Stomach (tissue), 4 donors: Measurements from ENCODE around the gene PLPP1.

Experiments used
- EP300 ChIP-seq: sonication (generic); formaldehyde crosslinking; IDR thresholded peaks from one replicate; pipeline ENCODE4 v1.6.1; 2017; ENCODE audit warnings: antibody characterized with exemption
- POLR2A ChIP-seq, 4 donors: fragments of 450-650 bp; IDR thresholded peaks; one replicate each; pipeline ENCODE4 v1.6.1; 2016; ENCODE audit warnings: antibody characterized with exemption in 4 of 4, control low read depth in 2 of 4, mild to moderate bottlenecking in 1 of 4, moderate library complexity in 1 of 4
- POLR2AphosphoS5 ChIP-seq, 3 donors: sonication (generic); formaldehyde crosslinking; IDR thresholded peaks; one replicate each; pipeline ENCODE4 v1.6.1; 2016; ENCODE audit warnings: antibody characterized with exemption in 3 of 3
- TF ChIP-seq, protein P1 (sequence below), 7 experiments: fragments of 450-650 bp in 4 of 7; fragments of 200-600 bp in 3 of 7; sonication (generic) in 3 of 7; IDR thresholded peaks; one replicate each; pipeline ENCODE4 v1.5.1; 2016 to 2019; ENCODE audit warnings: antibody characterized with exemption in 7 of 7, control low read depth in 2 of 7, mild to moderate bottlenecking in 1 of 7

DNA sequence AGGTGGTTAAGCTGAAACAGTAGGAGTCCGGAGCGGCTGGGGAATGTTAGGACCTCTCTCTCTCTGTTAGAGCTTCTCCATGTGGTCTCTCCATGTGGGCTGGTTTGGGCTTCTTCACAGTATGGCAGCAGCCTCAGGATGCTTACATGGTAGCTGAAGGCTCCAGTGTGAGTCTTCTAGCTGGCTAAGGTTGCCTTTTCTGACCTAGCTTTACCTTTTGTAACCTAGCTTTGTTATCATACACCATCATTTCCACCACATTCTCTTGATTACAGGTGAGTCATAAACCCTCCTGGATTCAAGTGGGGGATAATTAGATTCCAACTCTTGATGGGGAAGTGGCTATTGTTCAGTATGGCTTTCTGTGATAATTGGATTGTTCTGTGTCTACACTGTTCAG, 128.5 kb downstream of the PLPP1 start:
- TF ChIP-seq, protein P1, sequence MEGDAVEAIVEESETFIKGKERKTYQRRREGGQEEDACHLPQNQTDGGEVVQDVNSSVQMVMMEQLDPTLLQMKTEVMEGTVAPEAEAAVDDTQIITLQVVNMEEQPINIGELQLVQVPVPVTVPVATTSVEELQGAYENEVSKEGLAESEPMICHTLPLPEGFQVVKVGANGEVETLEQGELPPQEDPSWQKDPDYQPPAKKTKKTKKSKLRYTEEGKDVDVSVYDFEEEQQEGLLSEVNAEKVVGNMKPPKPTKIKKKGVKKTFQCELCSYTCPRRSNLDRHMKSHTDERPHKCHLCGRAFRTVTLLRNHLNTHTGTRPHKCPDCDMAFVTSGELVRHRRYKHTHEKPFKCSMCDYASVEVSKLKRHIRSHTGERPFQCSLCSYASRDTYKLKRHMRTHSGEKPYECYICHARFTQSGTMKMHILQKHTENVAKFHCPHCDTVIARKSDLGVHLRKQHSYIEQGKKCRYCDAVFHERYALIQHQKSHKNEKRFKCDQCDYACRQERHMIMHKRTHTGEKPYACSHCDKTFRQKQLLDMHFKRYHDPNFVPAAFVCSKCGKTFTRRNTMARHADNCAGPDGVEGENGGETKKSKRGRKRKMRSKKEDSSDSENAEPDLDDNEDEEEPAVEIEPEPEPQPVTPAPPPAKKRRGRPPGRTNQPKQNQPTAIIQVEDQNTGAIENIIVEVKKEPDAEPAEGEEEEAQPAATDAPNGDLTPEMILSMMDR (IDR thresholded peaks at IDR 0.05): no peak
- TF ChIP-seq EP300 (no peak), POLR2AphosphoS5 (IDR thresholded peaks at IDR 0.05) (no peak), POLR2A (IDR thresholded peaks at IDR 0.05) (no peak)
